Skeletal muscle tissue (tissue), 4 donors: ENCODE data around the gene SAMD13. TPM values are rescaled to one million over a fixed set of nuclear protein-coding genes. Genes with fewer than 3 reads are reported as not detected.

Experiments
- H3K27ac ChIP-seq: one replicate; pipeline ENCODE4 v1.7.0; 2013; ENCODE audit warnings: mild to moderate bottlenecking, low read depth, low read length, inconsistent platforms
- H3K27me3 ChIP-seq, 3 donors: one replicate each; pipeline ENCODE4 v1.7.0; 2013; ENCODE audit warnings: low read length in 3 of 3; ENCODE audit not compliant: control insufficient read depth in 3 of 3, insufficient read depth in 3 of 3
- H3K36me3 ChIP-seq, 3 donors: one replicate each; pipeline ENCODE4 v1.7.0; 2013; ENCODE audit warnings: low read length in 3 of 3; ENCODE audit not compliant: control insufficient read depth in 3 of 3, insufficient read depth in 3 of 3
- H3K4me1 ChIP-seq, 3 donors: one replicate each; pipeline ENCODE4 v1.7.0; 2013; ENCODE audit warnings: low read length in 3 of 3, mild to moderate bottlenecking in 3 of 3; ENCODE audit not compliant: control insufficient read depth in 3 of 3, insufficient read depth in 3 of 3
- H3K4me3 ChIP-seq, 3 donors: one replicate each; pipeline ENCODE4 v1.7.0; 2013; ENCODE audit warnings: low read length in 3 of 3
- H3K9ac ChIP-seq, 3 donors: one replicate each; pipeline ENCODE4 v1.7.0; 2013; ENCODE audit warnings: low read length in 3 of 3, mild to moderate bottlenecking in 3 of 3, moderate library complexity in 2 of 3, low read depth in 1 of 3
- H3K9me3 ChIP-seq, 3 donors: one replicate each; pipeline ENCODE4 v1.7.0; 2013; ENCODE audit warnings: low read length in 3 of 3; ENCODE audit not compliant: control insufficient read depth in 3 of 3
- total RNA-seq: library from RNA; depleted of rRNA; stranded (reverse); fragments of >200 nt; gene quantifications from one replicate; pipeline ENCODE4 v1.2.3, GENCODE V29; 2014
- donor health status: Osteomylitis.

SAMD13 gene
- total RNA-seq, 1 donor from 2014 or later, result 13.0 TPM

DNA sequence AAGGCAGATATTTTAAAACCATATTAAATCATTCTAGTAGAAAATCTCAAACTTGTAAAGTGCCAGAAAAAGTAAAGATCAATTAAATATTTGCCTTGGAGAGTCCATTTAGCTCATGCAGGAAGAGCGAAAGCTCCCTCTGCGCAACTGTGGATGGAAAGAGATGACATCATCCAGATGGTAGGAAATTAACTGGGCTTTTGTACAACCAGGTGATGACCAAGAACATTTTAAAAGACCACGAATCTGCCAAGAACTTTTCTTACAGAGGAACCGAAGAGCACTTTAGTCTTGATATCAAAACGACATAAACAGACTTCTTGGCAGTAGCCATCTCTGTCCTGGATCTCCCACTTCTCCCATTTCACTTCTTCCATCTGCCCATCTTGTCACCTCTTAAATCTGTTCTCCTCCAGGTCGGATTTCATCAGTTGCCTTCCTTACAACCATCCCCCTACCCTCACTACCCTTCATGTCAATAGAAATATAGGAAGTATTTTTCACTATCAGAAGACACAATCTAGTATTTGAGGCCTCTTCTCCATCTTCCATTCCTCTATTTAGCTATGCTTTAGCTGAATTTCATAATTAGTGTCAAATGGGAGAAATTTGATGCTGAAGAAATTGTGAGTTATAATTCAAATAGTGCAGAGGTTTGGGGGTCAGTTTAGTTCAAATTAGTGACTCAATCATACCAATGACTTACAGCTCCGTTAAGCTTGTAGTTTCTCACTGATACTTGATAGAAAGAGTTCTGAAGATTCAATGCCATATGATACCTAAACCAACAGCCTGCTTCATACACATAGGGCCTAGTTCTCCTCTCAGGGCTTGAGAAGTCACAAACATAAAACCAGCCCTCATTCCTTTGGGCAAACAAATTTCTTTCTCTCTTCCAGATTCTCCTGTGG, 74.7 kb downstream of the SAMD13 start:
- peaks cover 31 to 46% (median 38%) of the 10 kb centered on the region in 3 donors for H3K4me1 ChIP-seq
- no peak overlapping the region for H3K9ac ChIP-seq
- H3K4me3 ChIP-seq, result peak overlapping the region in 1 of 3 donors; percentile 34
- peak overlapping the region; percentile 65 for H3K27ac ChIP-seq
- no peaks in the 10 kb centered on the region for H3K9me3 ChIP-seq
- no peaks in the 10 kb centered on the region for H3K36me3 ChIP-seq
- no peaks in the 10 kb centered on the region for H3K27me3 ChIP-seq

DNA sequence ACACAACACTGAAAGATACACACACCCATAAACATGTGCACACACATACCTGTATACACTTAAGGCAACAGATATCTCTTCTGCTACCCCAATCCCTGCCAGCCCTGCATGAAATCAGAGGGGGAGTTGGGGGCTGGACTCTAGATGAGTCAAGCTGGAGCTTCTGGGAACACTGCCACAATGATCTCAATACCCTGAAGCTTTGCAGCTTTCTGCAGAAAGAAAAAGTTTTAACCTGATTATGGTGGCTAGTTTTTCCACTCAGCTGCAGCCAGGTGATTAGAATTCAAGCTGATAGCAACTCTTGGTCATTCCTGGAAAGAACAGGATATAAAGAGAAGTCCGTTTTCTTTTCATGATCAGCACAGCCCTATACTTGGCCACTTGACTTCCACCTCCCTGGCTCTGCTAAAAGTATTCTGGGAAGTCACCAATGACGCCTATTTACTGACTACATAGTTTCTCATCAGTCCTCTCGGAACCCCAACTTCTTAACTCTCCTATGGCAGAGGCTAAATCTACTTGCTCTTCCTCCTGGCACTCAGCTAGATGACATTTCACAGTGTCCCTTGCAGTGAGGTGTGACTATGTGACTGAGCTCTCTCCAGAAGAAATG, 76.1 kb downstream of the SAMD13 start:
- Histone ChIP-seq H3K9ac (no peak overlapping the region), H3K36me3 (no peaks in the 10 kb centered on the region), H3K4me3 (no peak overlapping the region), H3K9me3 (no peaks in the 10 kb centered on the region), H3K27me3 (no peaks in the 10 kb centered on the region), H3K27ac (no peak overlapping the region), H3K4me1 (peaks cover 30 to 46% (median 38%) of the 10 kb centered on the region in 3 donors)

GRCh38 chr1:84379138-84379916, 77.8 kb downstream of the SAMD13 start:
- peaks cover 14 to 34% (median 30%) of the 10 kb centered on the region in 3 donors for H3K4me1 ChIP-seq
- H3K27me3 ChIP-seq, result no peaks in the 10 kb centered on the region
- H3K9me3 ChIP-seq, result no peaks in the 10 kb centered on the region
- no peak overlapping the region for H3K27ac ChIP-seq
- no peak overlapping the region for H3K4me3 ChIP-seq
- no peaks in the 10 kb centered on the region for H3K36me3 ChIP-seq
- no peak overlapping the region for H3K9ac ChIP-seq

GRCh38 chr1:84379917-84380180, 78.3 kb downstream of the SAMD13 start:
- peaks cover 9 to 30% (median 25%) of the 10 kb centered on the region in 3 donors for H3K4me1 ChIP-seq
- H3K36me3 ChIP-seq, result no peaks in the 10 kb centered on the region
- no peak overlapping the region for H3K4me3 ChIP-seq
- no peak overlapping the region for H3K9ac ChIP-seq
- H3K27ac ChIP-seq, result no peak overlapping the region
- H3K9me3 ChIP-seq, result no peaks in the 10 kb centered on the region
- no peaks in the 10 kb centered on the region for H3K27me3 ChIP-seq

DNA sequence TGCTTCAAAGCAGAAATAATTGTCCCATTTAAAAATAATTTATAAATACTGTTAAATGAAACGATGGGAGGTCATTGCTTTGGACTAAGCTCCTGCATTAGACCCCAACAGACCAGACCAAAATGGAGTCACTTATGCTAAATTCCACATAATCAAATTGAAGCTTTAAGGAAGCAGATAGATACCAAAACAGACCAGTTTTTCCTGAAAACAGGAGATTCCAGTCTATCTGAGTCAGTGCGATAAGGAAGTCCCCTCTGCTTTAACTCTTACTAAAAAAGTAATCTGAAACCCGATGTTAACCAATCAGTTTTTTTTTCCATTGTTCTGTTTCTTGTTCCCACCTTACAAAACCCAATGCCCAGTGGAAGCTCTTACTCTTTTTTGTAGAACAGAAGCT, 80.6 kb downstream of the SAMD13 start:
- Histone ChIP-seq H3K9ac (no peak overlapping the region), H3K27ac (no peak overlapping the region), H3K36me3 (no peaks in the 10 kb centered on the region), H3K27me3 (no peaks in the 10 kb centered on the region), H3K4me1 (peaks cover 3 to 8% (median 6%) of the 10 kb centered on the region in 3 donors), H3K4me3 (no peak overlapping the region), H3K9me3 (no peaks in the 10 kb centered on the region)

DNA sequence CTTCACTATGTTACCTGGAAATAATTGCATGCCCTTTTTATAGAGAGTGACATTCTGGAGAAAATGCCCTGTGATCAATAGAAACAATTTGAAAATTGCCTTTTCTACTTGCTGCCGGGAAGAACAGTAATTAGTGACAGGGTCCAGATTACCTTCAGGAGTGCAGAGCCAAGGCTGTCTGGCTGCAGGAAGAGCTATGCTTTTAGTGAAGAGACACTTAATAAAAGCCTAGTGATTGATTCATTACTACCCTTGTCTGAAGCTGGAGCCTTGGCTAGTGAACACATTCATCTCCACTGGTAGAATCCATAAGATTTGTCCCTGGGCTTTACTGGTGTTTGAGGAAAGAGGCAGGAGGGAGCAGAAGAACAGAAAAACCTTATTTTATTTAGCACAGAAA, 83.8 kb downstream of the SAMD13 start:
- Histone ChIP-seq H3K9me3 (no peaks in the 10 kb centered on the region), H3K27me3 (no peaks in the 10 kb centered on the region), H3K4me3 (no peak overlapping the region), H3K36me3 (no peaks in the 10 kb centered on the region), H3K27ac (no peak overlapping the region), H3K4me1 (no peaks in the 10 kb centered on the region), H3K9ac (no peak overlapping the region)

- no peaks in the 10 kb centered on the region for H3K9me3 ChIP-seq
- H3K36me3 ChIP-seq, result no peaks in the 10 kb centered on the region
- H3K4me3 ChIP-seq, result no peak overlapping the region
- H3K27me3 ChIP-seq, result no peaks in the 10 kb centered on the region
- H3K27ac ChIP-seq, result no peak overlapping the region
- H3K9ac ChIP-seq, result no peak overlapping the region
- H3K4me1 ChIP-seq, result no peaks in the 10 kb centered on the region
Observed at GRCh38 chr1:84386716-84387479, 85.4 kb downstream of the SAMD13 start.

DNA sequence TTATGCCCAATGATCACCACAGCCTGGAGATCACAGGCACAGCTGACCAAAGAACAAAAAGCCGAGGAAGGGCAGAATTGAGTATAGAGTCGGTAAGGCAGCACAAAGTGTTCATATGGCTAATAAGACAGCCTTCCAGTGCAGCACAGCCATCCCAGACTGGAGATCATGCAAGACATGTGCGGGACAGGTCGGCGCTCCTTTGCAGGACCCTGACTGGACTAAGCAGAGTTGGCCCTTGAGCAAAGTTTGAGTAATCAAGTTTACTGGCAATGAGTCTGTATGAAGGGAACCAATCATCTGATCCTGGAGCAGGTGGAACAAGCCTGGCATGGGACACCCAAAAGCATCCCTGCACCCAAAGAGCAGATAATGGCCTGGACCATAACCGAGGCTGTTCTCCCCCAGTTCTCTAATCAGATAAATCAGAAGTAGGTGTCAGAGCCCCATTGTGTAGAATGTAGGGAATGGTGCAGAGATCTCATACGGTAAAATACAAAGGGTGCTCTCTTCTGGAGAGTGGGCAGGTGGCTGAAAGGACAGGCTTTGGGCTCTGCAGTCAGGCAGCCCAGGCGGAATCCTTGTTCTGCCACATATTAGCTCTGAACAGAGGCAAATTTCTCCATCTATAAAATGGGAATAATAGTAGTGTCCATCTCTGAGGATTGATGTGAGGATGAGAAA, 86.1 kb downstream of the SAMD13 start:
- no peak overlapping the region for H3K27ac ChIP-seq
- no peaks in the 10 kb centered on the region for H3K4me1 ChIP-seq
- no peaks in the 10 kb centered on the region for H3K9me3 ChIP-seq
- no peak overlapping the region for H3K9ac ChIP-seq
- no peaks in the 10 kb centered on the region for H3K27me3 ChIP-seq
- H3K4me3 ChIP-seq, result no peak overlapping the region
- H3K36me3 ChIP-seq, result no peaks in the 10 kb centered on the region

DNA sequence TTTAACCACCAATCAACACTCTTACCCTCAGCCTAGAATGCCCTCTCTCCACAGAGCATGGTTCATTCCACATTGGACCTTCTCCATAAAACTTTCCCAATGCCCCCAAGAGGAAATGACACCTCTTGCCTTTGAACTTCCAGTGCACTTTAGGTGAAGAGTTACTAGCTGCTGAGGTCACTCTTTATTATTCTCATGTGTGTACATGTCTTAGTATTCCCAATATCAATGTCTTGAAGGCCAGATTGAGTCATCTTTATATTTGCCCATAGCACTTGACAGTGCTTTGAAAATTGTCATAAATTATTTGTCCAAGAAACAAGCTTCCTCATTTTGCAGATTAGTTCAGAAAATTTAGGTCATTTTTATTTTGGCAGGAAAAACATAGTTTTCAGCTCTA, 88.7 kb downstream of the SAMD13 start:
- Histone ChIP-seq H3K27me3 (no peaks in the 10 kb centered on the region), H3K9me3 (no peaks in the 10 kb centered on the region), H3K4me3 (no peak overlapping the region), H3K9ac (no peak overlapping the region), H3K4me1 (no peaks in the 10 kb centered on the region), H3K36me3 (no peaks in the 10 kb centered on the region), H3K27ac (no peak overlapping the region)
